Neural cell (in vitro differentiated cells): ENCODE results near the gene RYR1. TPM values are rescaled to one million over a fixed set of nuclear protein-coding genes. Genes with fewer than 3 reads are reported as not detected.

Experiments
- H2AFZ ChIP-seq: fragments of 200-600, 300-800 bp; sonication (generic), shearing (Covaris generic); 2 replicates; pipeline ENCODE4 v1.6.0; 2014; ENCODE audit warnings: low read depth, mild to moderate bottlenecking, antibody characterized with exemption, low read length, moderate library complexity
- H3F3A ChIP-seq: fragments of 200-600 bp; shearing (Covaris generic); 2 replicates; pipeline ENCODE4 v1.6.1; 2016; ENCODE audit warnings: mild to moderate bottlenecking, moderate library complexity, mixed read lengths, antibody characterized with exemption, low read length; ENCODE audit not compliant: insufficient read depth, poor library complexity, severe bottlenecking
- H3K27ac ChIP-seq: fragments of 200-600, 300-800 bp; sonication (generic), shearing (Covaris generic); 2 replicates; pipeline ENCODE4 v1.5.1; 2014; ENCODE audit warnings: mild to moderate bottlenecking, low read length, moderate library complexity
- H3K27me3 ChIP-seq: fragments of 300-800, 200-600 bp; sonication (generic), shearing (Covaris generic); 2 replicates; pipeline ENCODE4 v1.6.0; 2014; ENCODE audit warnings: mild to moderate bottlenecking, low read depth, low read length, moderate library complexity; ENCODE audit not compliant: insufficient read depth
- H3K36me3 ChIP-seq: fragments of 300-800, 200-600 bp; sonication (generic), shearing (Covaris generic); 2 replicates; pipeline ENCODE4 v1.5.1; 2014; ENCODE audit warnings: mild to moderate bottlenecking, antibody characterized with exemption, low read length, moderate library complexity; ENCODE audit not compliant: insufficient read depth
- H3K4me2 ChIP-seq: fragments of 300-800, 200-600 bp; sonication (generic), shearing (Covaris generic); 2 replicates; pipeline ENCODE4 v1.6.0; 2014; ENCODE audit warnings: mild to moderate bottlenecking, low read length
- H3K4me3 ChIP-seq: fragments of 300-800, 200-600 bp; sonication (generic), shearing (Covaris generic); 2 replicates; pipeline ENCODE4 v1.5.1; 2014; ENCODE audit warnings: mild to moderate bottlenecking, low read length, moderate library complexity
- H3K79me2 ChIP-seq: fragments of 200-600 bp; shearing (Covaris generic); replicated peaks from 2 replicates; pipeline ENCODE4 v1.6.0; 2014; ENCODE audit warnings: mild to moderate bottlenecking, low read length, moderate library complexity; ENCODE audit not compliant: insufficient read depth
- H3K9ac ChIP-seq: fragments of 300-800, 200-600 bp; sonication (generic), shearing (Covaris generic); 2 replicates; pipeline ENCODE4 v1.6.1; 2016; ENCODE audit warnings: mild to moderate bottlenecking, low read length, mixed read lengths
- H3K9me2 ChIP-seq: fragments of 200-600 bp; shearing (Covaris generic); 2 replicates; pipeline ENCODE4 v1.6.1; 2016; ENCODE audit warnings: mild to moderate bottlenecking, low read length, mixed read lengths; ENCODE audit not compliant: insufficient read depth
- H3K9me3 ChIP-seq: fragments of 200-600, 300-800 bp; sonication (generic), shearing (Covaris generic); 2 replicates; pipeline ENCODE4 v1.6.1; 2016; ENCODE audit warnings: mild to moderate bottlenecking, mixed run types, low read length, moderate library complexity, mixed read lengths
- H4K20me1 ChIP-seq: fragments of 200-600 bp; shearing (Covaris generic); 2 replicates; pipeline ENCODE4 v1.6.1; 2016; ENCODE audit warnings: mild to moderate bottlenecking, mixed run types; ENCODE audit not compliant: insufficient read depth
- CTCF ChIP-seq: fragments of 450-650 bp; IDR thresholded peaks from 2 replicates; pipeline ENCODE4 v1.5.1; 2014; ENCODE audit warnings: antibody characterized with exemption, mild to moderate bottlenecking, moderate library complexity; ENCODE audit not compliant: poor library complexity, severe bottlenecking
- EP300 ChIP-seq: fragments of 450-650 bp; conservative IDR thresholded peaks from 2 replicates; pipeline ENCODE4 v1.6.1; 2014; ENCODE audit warnings: antibody characterized with exemption, mild to moderate bottlenecking, moderate library complexity; ENCODE audit not compliant: poor library complexity, severe bottlenecking
- MXI1 ChIP-seq: fragments of 450-650 bp; conservative IDR thresholded peaks from 2 replicates; pipeline ENCODE4 v1.6.1; 2014; ENCODE audit warnings: antibody characterized with exemption, mild to moderate bottlenecking; ENCODE audit not compliant: poor library complexity, severe bottlenecking
- POLR2AphosphoS5 ChIP-seq: IDR thresholded peaks from 2 replicates; pipeline ENCODE4 v1.6.1; 2012
- RAD21 ChIP-seq: fragments of 450-650 bp; conservative IDR thresholded peaks from 2 replicates; pipeline ENCODE4 v1.6.1; 2014; ENCODE audit warnings: antibody characterized with exemption, mild to moderate bottlenecking, moderate library complexity
- SMC3 ChIP-seq: fragments of 450-650 bp; conservative IDR thresholded peaks from 2 replicates; pipeline ENCODE4 v1.6.1; 2014; ENCODE audit warnings: antibody characterized with exemption, mild to moderate bottlenecking, moderate library complexity; ENCODE audit not compliant: poor library complexity
- polyA plus RNA-seq: library from polyadenylated mRNA; depleted of rRNA; stranded (reverse); fragments of >200 nt; gene quantifications from 2 replicates; pipeline ENCODE4 v1.2.3, GENCODE V29; 2014

RYR1 gene
- polyA plus RNA-seq, 1 donor from 2014 or later = 0.69 TPM

GRCh38 chr19:38542040-38542439 is 108.5 kb downstream of the RYR1 start:
- no peak overlapping the region for H3K27ac ChIP-seq
- H3K9me2 ChIP-seq = no peaks in the 10 kb centered on the region
- H3K27me3 ChIP-seq = no peaks in the 10 kb centered on the region
- no peaks in the 10 kb centered on the region for H3K9me3 ChIP-seq
- no peaks in the 10 kb centered on the region for H3K36me3 ChIP-seq
- no peak overlapping the region for H3K4me3 ChIP-seq
- no peak for TF ChIP-seq POLR2AphosphoS5
- H3K79me2 ChIP-seq = no peaks in the 10 kb centered on the region
- H4K20me1 ChIP-seq = no peaks in the 10 kb centered on the region
- no peaks in the 10 kb centered on the region for H3F3A ChIP-seq
- no peak overlapping the region for H3K9ac ChIP-seq
- no peak overlapping the region for H2AFZ ChIP-seq
- no peak overlapping the region for H3K4me2 ChIP-seq

GRCh38 chr19:38543286-38543806 is 109.9 kb downstream of the RYR1 start:
- H3K27ac ChIP-seq = no peak overlapping the region
- no peak overlapping the region for H3K4me2 ChIP-seq
- H4K20me1 ChIP-seq = no peaks in the 10 kb centered on the region
- no peaks in the 10 kb centered on the region for H3K27me3 ChIP-seq
- H3K9me3 ChIP-seq = no peaks in the 10 kb centered on the region
- H3K36me3 ChIP-seq = no peaks in the 10 kb centered on the region
- H3K9ac ChIP-seq = no peak overlapping the region
- no peak overlapping the region for H2AFZ ChIP-seq
- no peaks in the 10 kb centered on the region for H3F3A ChIP-seq
- TF ChIP-seq CTCF (no peak), MXI1 (no peak), EP300 (no peak)
- no peaks in the 10 kb centered on the region for H3K9me2 ChIP-seq
- no peaks in the 10 kb centered on the region for H3K79me2 ChIP-seq
- H3K4me3 ChIP-seq = no peak overlapping the region

- no peaks in the 10 kb centered on the region for H3K9me2 ChIP-seq
- no peaks in the 10 kb centered on the region for H4K20me1 ChIP-seq
- peak; percentile 67 for TF ChIP-seq CTCF
- TF ChIP-seq SMC3 = peak; percentile 55
- TF ChIP-seq RAD21 = peak; percentile 65
- TF ChIP-seq POLR2AphosphoS5 = no peak
- H3K36me3 ChIP-seq = no peaks in the 10 kb centered on the region
- H3K79me2 ChIP-seq = no peaks in the 10 kb centered on the region
- no peak overlapping the region for H3K4me3 ChIP-seq
- H3K27me3 ChIP-seq = no peaks in the 10 kb centered on the region
- H3K9me3 ChIP-seq = no peaks in the 10 kb centered on the region
- no peaks in the 10 kb centered on the region for H3F3A ChIP-seq
- H3K4me2 ChIP-seq = no peak overlapping the region
- H3K9ac ChIP-seq = no peak overlapping the region
- no peak overlapping the region for H2AFZ ChIP-seq
- H3K27ac ChIP-seq = no peak overlapping the region
Measured at GRCh38 chr19:38543807-38544568, 110.5 kb downstream of the RYR1 start.
